Keratinocyte (primary cell): ENCODE measurements around the gene ZNF474.

Source experiments
- EZH2 ChIP-seq: IDR thresholded peaks from one replicate; pipeline ENCODE4 v1.6.1; 2012; ENCODE audit warnings: inconsistent platforms, mild to moderate bottlenecking, low read length, moderate library complexity
- TF ChIP-seq, protein P1 (sequence below), 3 experiments: IDR thresholded peaks in 1 of 3; conservative IDR thresholded peaks in 1 of 3; optimal IDR thresholded peaks in 1 of 3; 2 replicates in 2 of 3; 3 replicates in 1 of 3; pipeline versions ENCODE3 to v1.5.1; 2011; ENCODE audit warnings: low read length in 3 of 3, mild to moderate bottlenecking in 3 of 3, moderate library complexity in 2 of 3, control low read depth in 1 of 3, inconsistent platforms in 1 of 3; ENCODE audit not compliant: insufficient read depth in 2 of 3; ENCODE audit errors: extremely low read depth in 1 of 3

DNA sequence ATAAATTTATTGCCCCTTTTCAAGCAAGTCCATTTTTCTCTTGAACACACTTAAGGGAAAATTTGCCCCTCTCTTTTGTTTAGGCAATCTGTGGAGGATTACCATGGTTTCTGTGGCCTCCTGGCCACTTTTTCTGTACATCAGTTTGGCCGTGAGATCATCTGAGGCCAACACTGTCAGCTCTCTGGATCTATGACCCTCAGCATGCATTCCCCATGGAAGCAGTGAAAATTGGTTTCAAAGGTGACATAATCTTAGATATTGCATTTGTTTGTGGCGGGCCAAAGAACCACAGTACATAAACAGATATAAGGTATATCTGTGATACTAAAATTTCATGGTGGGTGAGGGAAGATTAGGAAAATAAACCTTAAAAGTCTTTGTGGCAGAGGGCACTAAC is 4.6 kb upstream of the ZNF474 start:
- TF ChIP-seq, protein P1, sequence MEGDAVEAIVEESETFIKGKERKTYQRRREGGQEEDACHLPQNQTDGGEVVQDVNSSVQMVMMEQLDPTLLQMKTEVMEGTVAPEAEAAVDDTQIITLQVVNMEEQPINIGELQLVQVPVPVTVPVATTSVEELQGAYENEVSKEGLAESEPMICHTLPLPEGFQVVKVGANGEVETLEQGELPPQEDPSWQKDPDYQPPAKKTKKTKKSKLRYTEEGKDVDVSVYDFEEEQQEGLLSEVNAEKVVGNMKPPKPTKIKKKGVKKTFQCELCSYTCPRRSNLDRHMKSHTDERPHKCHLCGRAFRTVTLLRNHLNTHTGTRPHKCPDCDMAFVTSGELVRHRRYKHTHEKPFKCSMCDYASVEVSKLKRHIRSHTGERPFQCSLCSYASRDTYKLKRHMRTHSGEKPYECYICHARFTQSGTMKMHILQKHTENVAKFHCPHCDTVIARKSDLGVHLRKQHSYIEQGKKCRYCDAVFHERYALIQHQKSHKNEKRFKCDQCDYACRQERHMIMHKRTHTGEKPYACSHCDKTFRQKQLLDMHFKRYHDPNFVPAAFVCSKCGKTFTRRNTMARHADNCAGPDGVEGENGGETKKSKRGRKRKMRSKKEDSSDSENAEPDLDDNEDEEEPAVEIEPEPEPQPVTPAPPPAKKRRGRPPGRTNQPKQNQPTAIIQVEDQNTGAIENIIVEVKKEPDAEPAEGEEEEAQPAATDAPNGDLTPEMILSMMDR (optimal IDR thresholded peaks at IDR 0.05 in 1 of 3, IDR thresholded peaks at IDR 0.05 in 1 of 3, conservative IDR thresholded peaks at IDR 0.05 in 1 of 3; ENCODE audit: extremely low read depth in 1 of 3, insufficient read depth in 2 of 3, low read length in 3 of 3): no peak
- TF ChIP-seq EZH2: no peak
